Keratinocyte (primary cell): Measurements from ENCODE around the gene DACT2. TPM values are rescaled to one million over a fixed set of nuclear protein-coding genes. Genes with fewer than 3 reads are reported as not detected.

Experiments used
- DNase-seq: peaks from one replicate; pipeline ENCODE4 v3.0.0-alpha.2; 2011; ENCODE audit warnings: low read depth, missing footprints, low spot score
- FAIRE-seq: peaks from 2 replicates; lab custom pipeline; 2011; peaks lifted over from hg19 to GRCh38; lab: Jason Lieb, UNC
- H2AFZ ChIP-seq: 2 replicates; pipeline ENCODE4 v1.6.0; 2012; ENCODE audit warnings: low read length, control low read depth, inconsistent platforms; ENCODE audit not compliant: control insufficient read depth
- H3K27ac ChIP-seq: 2 replicates; pipeline ENCODE4 v1.5.1; 2011; ENCODE audit warnings: low read length; ENCODE audit not compliant: control insufficient read depth, insufficient read depth
- H3K27me3 ChIP-seq: 3 replicates; pipeline ENCODE4 v1.6.0; 2011; ENCODE audit warnings: low read length; ENCODE audit not compliant: control insufficient read depth, insufficient read depth; ENCODE audit errors: extremely low read depth
- H3K36me3 ChIP-seq, 2 experiments: 2 replicates in 1 of 2; 3 replicates in 1 of 2; pipeline ENCODE4 v1.5.1; 2011; ENCODE audit warnings: low read length in 2 of 2, mild to moderate bottlenecking in 1 of 2; ENCODE audit not compliant: control insufficient read depth in 2 of 2, insufficient read depth in 2 of 2; ENCODE audit errors: extremely low read depth in 1 of 2
- H3K4me1 ChIP-seq: 3 replicates; pipeline ENCODE4 v1.5.1; 2011; ENCODE audit warnings: low read length; ENCODE audit not compliant: control insufficient read depth, insufficient read depth; ENCODE audit errors: extremely low read depth
- H3K4me2 ChIP-seq: 3 replicates; pipeline ENCODE4 v1.6.0; 2011; ENCODE audit warnings: low read depth, low read length; ENCODE audit not compliant: control insufficient read depth, insufficient read depth; ENCODE audit errors: extremely low read depth
- H3K4me3 ChIP-seq, 3 experiments: fragments of 200-600 bp in 1 of 3; sonication (generic) in 1 of 3; 2 replicates in 2 of 3; 3 replicates in 1 of 3; pipeline ENCODE4 v1.5.1; 2011 to 2016; ENCODE audit warnings: low read length in 3 of 3, mild to moderate bottlenecking in 3 of 3, control low read depth in 2 of 3, inconsistent platforms in 1 of 3, low read depth in 1 of 3, mixed read lengths in 1 of 3, mixed run types in 1 of 3, moderate library complexity in 1 of 3; ENCODE audit not compliant: control insufficient read depth in 2 of 3, insufficient read depth in 2 of 3; ENCODE audit errors: extremely low read depth in 1 of 3
- H3K79me2 ChIP-seq: 2 replicates; pipeline ENCODE4 v1.6.0; 2012; ENCODE audit warnings: low read length; ENCODE audit not compliant: control insufficient read depth, insufficient read depth
- H3K9ac ChIP-seq: 3 replicates; pipeline ENCODE4 v1.6.0; 2011; ENCODE audit warnings: low read length; ENCODE audit not compliant: control insufficient read depth, insufficient read depth; ENCODE audit errors: extremely low read depth
- H3K9me1 ChIP-seq: 3 replicates; pipeline ENCODE4 v1.6.0; 2011; ENCODE audit warnings: low read length; ENCODE audit not compliant: control insufficient read depth, insufficient read depth; ENCODE audit errors: extremely low read depth
- H3K9me3 ChIP-seq: 2 replicates; pipeline ENCODE4 v1.5.1; 2012; ENCODE audit warnings: low read depth, low read length; ENCODE audit not compliant: control insufficient read depth
- H4K20me1 ChIP-seq: 3 replicates; pipeline ENCODE4 v1.6.0; 2011; ENCODE audit warnings: low read length; ENCODE audit not compliant: control insufficient read depth, insufficient read depth; ENCODE audit errors: extremely low read depth
- EZH2 ChIP-seq: IDR thresholded peaks from one replicate; pipeline ENCODE4 v1.6.1; 2012; ENCODE audit warnings: inconsistent platforms, mild to moderate bottlenecking, low read length, moderate library complexity
- dilution Hi-C: fragments of 300-500 bp; cut with MboI; formaldehyde crosslinking; loops from one replicate; pipeline ENCODE4 v1.7.0; 2020; ENCODE audit warnings: low sequenced_read_pairs; ENCODE audit not compliant: extremely low pct_ligation_motif_present
- polyA plus RNA-seq, 5 experiments: library from polyadenylated mRNA; depleted of rRNA in 3 of 5; stranded (reverse) in 3 of 5; stranded (forward) in 1 of 5; unstranded in 1 of 5; fragments of >200 nt; gene quantifications; 1 replicate in 1 of 5; 2 replicates in 3 of 5; 3 replicates in 1 of 5; pipeline versions ENCODE4 v1.2.1 to v1.2.3, GENCODE V29; 2011 to 2012; ENCODE audit warnings: missing spikeins in 2 of 5, low read depth in 1 of 5, low replicate concordance in 1 of 5
- TF ChIP-seq, protein P1 (sequence below), 3 experiments: IDR thresholded peaks in 1 of 3; conservative IDR thresholded peaks in 1 of 3; optimal IDR thresholded peaks in 1 of 3; 2 replicates in 2 of 3; 3 replicates in 1 of 3; pipeline versions ENCODE3 to v1.5.1; 2011; ENCODE audit warnings: low read length in 3 of 3, mild to moderate bottlenecking in 3 of 3, moderate library complexity in 2 of 3, control low read depth in 1 of 3, inconsistent platforms in 1 of 3; ENCODE audit not compliant: insufficient read depth in 2 of 3; ENCODE audit errors: extremely low read depth in 1 of 3

DACT2 gene
- polyA plus RNA-seq, 1 donor (not counting 4 experiments of a cell fraction or from before 2014, with no cell fraction given): 0.09 TPM

DNA sequence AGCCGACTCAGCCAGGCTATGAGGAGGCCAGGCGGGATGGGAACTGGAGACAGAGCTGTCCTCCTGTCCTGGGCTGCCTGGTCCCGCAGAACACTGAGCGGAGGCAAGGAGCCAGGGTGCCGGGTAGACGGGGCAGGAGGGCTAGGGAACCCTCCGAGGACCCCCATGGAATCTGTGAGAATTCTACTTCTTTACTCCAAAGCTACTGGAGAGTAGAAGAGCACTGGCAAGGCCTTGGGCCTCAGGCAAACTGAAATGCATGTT, 14.9 kb downstream of the DACT2 start:
- no peaks in the 10 kb centered on the region for H3K4me1 ChIP-seq
- TF ChIP-seq, protein P1, sequence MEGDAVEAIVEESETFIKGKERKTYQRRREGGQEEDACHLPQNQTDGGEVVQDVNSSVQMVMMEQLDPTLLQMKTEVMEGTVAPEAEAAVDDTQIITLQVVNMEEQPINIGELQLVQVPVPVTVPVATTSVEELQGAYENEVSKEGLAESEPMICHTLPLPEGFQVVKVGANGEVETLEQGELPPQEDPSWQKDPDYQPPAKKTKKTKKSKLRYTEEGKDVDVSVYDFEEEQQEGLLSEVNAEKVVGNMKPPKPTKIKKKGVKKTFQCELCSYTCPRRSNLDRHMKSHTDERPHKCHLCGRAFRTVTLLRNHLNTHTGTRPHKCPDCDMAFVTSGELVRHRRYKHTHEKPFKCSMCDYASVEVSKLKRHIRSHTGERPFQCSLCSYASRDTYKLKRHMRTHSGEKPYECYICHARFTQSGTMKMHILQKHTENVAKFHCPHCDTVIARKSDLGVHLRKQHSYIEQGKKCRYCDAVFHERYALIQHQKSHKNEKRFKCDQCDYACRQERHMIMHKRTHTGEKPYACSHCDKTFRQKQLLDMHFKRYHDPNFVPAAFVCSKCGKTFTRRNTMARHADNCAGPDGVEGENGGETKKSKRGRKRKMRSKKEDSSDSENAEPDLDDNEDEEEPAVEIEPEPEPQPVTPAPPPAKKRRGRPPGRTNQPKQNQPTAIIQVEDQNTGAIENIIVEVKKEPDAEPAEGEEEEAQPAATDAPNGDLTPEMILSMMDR (optimal IDR thresholded peaks at IDR 0.05 in 1 of 3, IDR thresholded peaks at IDR 0.05 in 1 of 3, conservative IDR thresholded peaks at IDR 0.05 in 1 of 3; ENCODE audit: extremely low read depth in 1 of 3, insufficient read depth in 2 of 3, low read length in 3 of 3): no peak
- TF ChIP-seq EZH2: no peak
- no peaks in the 10 kb centered on the region for H3K9me3 ChIP-seq
- no peak for DNase-seq
- H3K79me2 ChIP-seq: no peaks in the 10 kb centered on the region
- no peak for FAIRE-seq
- no peak overlapping the region for H3K4me2 ChIP-seq
- H3K27me3 ChIP-seq: no peaks in the 10 kb centered on the region
- no peak overlapping the region for H2AFZ ChIP-seq
- no peaks in the 10 kb centered on the region for H4K20me1 ChIP-seq
- dilution Hi-C loops: no loop called here
- H3K4me3 ChIP-seq: no peak overlapping the region
- H3K27ac ChIP-seq: no peak overlapping the region
- no peaks in the 10 kb centered on the region for H3K9me1 ChIP-seq
- no peak overlapping the region for H3K9ac ChIP-seq
- H3K36me3 ChIP-seq: no peaks in the 10 kb centered on the region

DNA sequence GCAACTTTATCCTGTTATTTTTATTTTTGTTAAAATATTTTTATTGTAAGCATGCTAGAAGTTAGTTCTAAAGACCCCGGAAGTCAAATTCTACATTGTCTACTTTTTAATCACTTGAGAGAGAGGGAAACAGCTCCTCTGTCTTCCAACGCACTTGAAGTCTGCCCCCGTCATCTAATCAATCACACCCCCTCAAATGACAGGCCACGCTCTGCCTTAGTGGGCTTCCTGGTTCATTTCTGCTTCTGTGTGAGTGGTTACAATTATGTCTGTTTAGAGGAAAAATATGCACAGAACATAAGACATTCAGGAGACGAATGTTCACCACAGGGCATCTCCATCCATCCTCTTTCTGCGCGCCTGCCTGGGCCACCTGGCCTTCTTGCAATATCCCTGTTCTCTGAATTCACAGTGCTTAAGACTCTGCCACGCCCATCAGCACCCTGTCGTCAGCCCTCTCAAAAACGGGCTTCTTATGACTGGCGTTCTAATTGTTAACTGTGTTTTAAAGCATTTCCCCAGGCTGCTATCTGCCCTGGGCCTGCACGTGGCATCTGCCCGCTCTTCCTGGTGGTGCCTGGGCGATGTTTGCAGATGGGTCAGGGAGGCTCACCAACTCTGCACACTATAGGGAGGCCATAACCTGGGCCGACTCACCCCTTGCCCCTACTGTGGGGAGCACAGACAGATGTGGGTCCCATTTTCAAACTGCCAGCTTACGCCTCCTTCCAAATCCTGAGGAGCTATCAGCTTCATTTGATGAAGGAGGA, 15.4 kb downstream of the DACT2 start:
- no peaks in the 10 kb centered on the region for H3K36me3 ChIP-seq

More for the DNA sequence above, 15.4 kb downstream of the DACT2 start:
- Histone ChIP-seq H3K9ac (no peak overlapping the region), H3K27ac (no peak overlapping the region), H3K4me2 (no peak overlapping the region), H3K4me3 (no peak overlapping the region), H2AFZ (no peak overlapping the region), H3K79me2 (no peaks in the 10 kb centered on the region), H3K9me3 (no peaks in the 10 kb centered on the region), H3K4me1 (no peaks in the 10 kb centered on the region), H3K9me1 (no peaks in the 10 kb centered on the region), H3K27me3 (no peaks in the 10 kb centered on the region), H4K20me1 (no peaks in the 10 kb centered on the region)
- DNase-seq: no peak
- dilution Hi-C loops: no loop called here
- FAIRE-seq: no peak
- TF ChIP-seq EZH2: no peak
- TF ChIP-seq, protein P1 (optimal IDR thresholded peaks at IDR 0.05 in 1 of 3, IDR thresholded peaks at IDR 0.05 in 1 of 3, conservative IDR thresholded peaks at IDR 0.05 in 1 of 3; ENCODE audit: extremely low read depth in 1 of 3, insufficient read depth in 2 of 3, low read length in 3 of 3): no peak
